SIG-M5 (cell line): Measurements from ENCODE around the gene MYCL.
A peak's percentile ranks its signal among the peaks of the same experiment; 100 is the strongest.
"Not testable (repeated sequence)": the region's sequence is repeated elsewhere in the genome, so short reads cannot be mapped to it uniquely, and the experiment has no call there.

ENCODE experiments used
- DNase-seq: peaks from one replicate; lab custom pipeline; 2025; lab: John Stamatoyannopoulos, UW

The MYCL gene

GRCh38 chr1:39890273-39890672, 11.4 kb downstream of the MYCL start:
- peak; percentile 82 for DNase-seq

GRCh38 chr1:39886757-39887231, 14.9 kb downstream of the MYCL start:
- DNase-seq: no peak

- DNase-seq: no peak
Measured at GRCh38 chr1:39885516-39885915, 16.2 kb downstream of the MYCL start.

GRCh38 chr1:39882152-39882551, 19.6 kb downstream of the MYCL start:
- no peak for DNase-seq

- no peak for DNase-seq
Measured at GRCh38 chr1:39877980-39878956, 23.4 kb downstream of the MYCL start.

GRCh38 chr1:39877231-39877778, 24.4 kb downstream of the MYCL start:
- DNase-seq: no peak

- no peak for DNase-seq
Measured at GRCh38 chr1:39876144-39876543, 25.6 kb downstream of the MYCL start.

- DNase-seq: no peak
Measured at GRCh38 chr1:39872698-39873097, 29.0 kb downstream of the MYCL start.

- no peak for DNase-seq
Measured at GRCh38 chr1:39871796-39872195, 29.9 kb downstream of the MYCL start.

GRCh38 chr1:39871043-39871442, 30.7 kb downstream of the MYCL start:
- not testable (repeated sequence) for DNase-seq

- DNase-seq: not testable (repeated sequence)
Measured at GRCh38 chr1:39869538-39870112, 32.1 kb downstream of the MYCL start.

GRCh38 chr1:39866767-39867166, 35.0 kb downstream of the MYCL start:
- DNase-seq: no peak

GRCh38 chr1:39865762-39866161, 36.0 kb downstream of the MYCL start:
- no peak for DNase-seq

- no peak for DNase-seq
Measured at GRCh38 chr1:39863177-39863576, 38.5 kb downstream of the MYCL start.

GRCh38 chr1:39861003-39861402, 40.7 kb downstream of the MYCL start:
- no peak for DNase-seq

GRCh38 chr1:39859859-39860812, 41.6 kb downstream of the MYCL start:
- no peak for DNase-seq

GRCh38 chr1:39858315-39858714, 43.4 kb downstream of the MYCL start:
- no peak for DNase-seq

- DNase-seq: no peak
Measured at GRCh38 chr1:39857126-39857878, 44.4 kb downstream of the MYCL start.

- DNase-seq: no peak
Measured at GRCh38 chr1:39854738-39855137, 47.0 kb downstream of the MYCL start.

- DNase-seq: no peak
Measured at GRCh38 chr1:39854314-39854713, 47.4 kb downstream of the MYCL start.

GRCh38 chr1:39852876-39853275, 48.8 kb downstream of the MYCL start:
- DNase-seq: no peak
